WTC11 (cell line): Measurements from ENCODE around the gene PSMA7. TPM values are rescaled to one million over a fixed set of nuclear protein-coding genes. Genes with fewer than 3 reads are reported as not detected.

ENCODE experiments used
- ATAC-seq: fragments of 200-7000 bp; cut with Tn5 transposase; 2 replicates; pipeline ENCODE4 v1.10.0; 2021; ENCODE audit warnings: mild to moderate bottlenecking, moderate library complexity
- CTCF ChIA-PET: fragments of 300-600 bp; sonication (Branson Sonifier 250); formaldehyde crosslinking; loops from one replicate; lab custom pipeline; 2021; ENCODE audit warnings: antibody characterized with exemption; lab: Charles Lee
- POLR2A ChIA-PET: fragments of 350-600 bp; sonication (Branson Sonifier 250); formaldehyde crosslinking; loops from one replicate; lab custom pipeline; 2021; ENCODE audit warnings: antibody characterized with exemption; lab: Charles Lee
- DNase-seq: peaks from one replicate; pipeline ENCODE4 v3.0.0; 2021; ENCODE audit warnings: low spot score
- H3K27ac Mint-ChIP-seq: 2 replicates; pipeline ENCODE4 v1.8.0; 2021; ENCODE audit warnings: mixed read lengths
- H3K27me3 Mint-ChIP-seq: 2 replicates; pipeline ENCODE4 v1.8.0; 2021; ENCODE audit warnings: low read depth, mild to moderate bottlenecking, moderate library complexity, mixed read lengths
- H3K36me3 Mint-ChIP-seq: 2 replicates; pipeline ENCODE4 v1.8.0; 2021; ENCODE audit warnings: mixed read lengths
- H3K4me1 Mint-ChIP-seq: 2 replicates; pipeline ENCODE4 v1.8.0; 2022; ENCODE audit warnings: mixed read lengths
- H3K4me3 Mint-ChIP-seq: 2 replicates; pipeline ENCODE4 v1.8.0; 2021; ENCODE audit warnings: mild to moderate bottlenecking, moderate library complexity, mixed read lengths
- H3K9me3 Mint-ChIP-seq: 2 replicates; pipeline ENCODE4 v1.8.0; 2021; ENCODE audit warnings: mixed read lengths
- CBFB ChIP-seq: sonication (generic); formaldehyde crosslinking; IDR thresholded peaks from 2 replicates; pipeline ENCODE4 v1.8.1; 2022; ENCODE audit warnings: mild to moderate bottlenecking, low read depth, missing genetic modification reagents
- ETV6 ChIP-seq: sonication (generic); formaldehyde crosslinking; IDR thresholded peaks from 2 replicates; pipeline ENCODE4 v1.8.1; 2022; ENCODE audit warnings: mild to moderate bottlenecking, missing genetic modification reagents
- FOXP1 ChIP-seq: sonication (generic); formaldehyde crosslinking; IDR thresholded peaks from 2 replicates; pipeline ENCODE4 v1.8.0; 2022; ENCODE audit warnings: missing genetic modification reagents, mild to moderate bottlenecking, moderate library complexity, borderline replicate concordance
- GTF2I ChIP-seq: fragments of 250-450 bp; sonication (Bioruptor Pico); conservative IDR thresholded peaks from 2 replicates; pipeline ENCODE4 v1.4.0; 2021; ENCODE audit warnings: mild to moderate bottlenecking
- IRF2 ChIP-seq: sonication (generic); formaldehyde crosslinking; IDR thresholded peaks from 2 replicates; pipeline ENCODE4 v1.8.0; 2022; ENCODE audit warnings: low read depth, missing genetic modification reagents, borderline replicate concordance
- KAT7 ChIP-seq: sonication (generic); formaldehyde crosslinking; IDR thresholded peaks from 2 replicates; pipeline ENCODE4 v1.8.1; 2023; ENCODE audit warnings: missing genetic modification reagents, mild to moderate bottlenecking, borderline replicate concordance
- MYBL2 ChIP-seq: sonication (generic); formaldehyde crosslinking; IDR thresholded peaks from 2 replicates; pipeline ENCODE4 v1.8.1; 2023; ENCODE audit warnings: mild to moderate bottlenecking, moderate library complexity, missing genetic modification reagents
- NFYB ChIP-seq: sonication (generic); formaldehyde crosslinking; conservative IDR thresholded peaks from 2 replicates; pipeline ENCODE4 v1.8.0; 2022; ENCODE audit warnings: low read depth, missing genetic modification reagents
- PRRX2 ChIP-seq: fragments of 250-450 bp; sonication (Bioruptor Pico); IDR thresholded peaks from 2 replicates; pipeline ENCODE4 v1.8.0; 2021; ENCODE audit warnings: mild to moderate bottlenecking
- RELA ChIP-seq: sonication (generic); formaldehyde crosslinking; IDR thresholded peaks from 2 replicates; pipeline ENCODE4 v1.8.1; 2022; ENCODE audit warnings: missing genetic modification reagents, mild to moderate bottlenecking, borderline replicate concordance
- SOX15 ChIP-seq: fragments of 250-450 bp; sonication (Bioruptor Pico); IDR thresholded peaks from 2 replicates; pipeline ENCODE4 v1.9.0; 2021; ENCODE audit warnings: mild to moderate bottlenecking
- SP1 ChIP-seq: sonication (generic); formaldehyde crosslinking; conservative IDR thresholded peaks from 2 replicates; pipeline ENCODE4 v1.8.1; 2022; ENCODE audit warnings: missing genetic modification reagents
- ZBTB21 ChIP-seq: sonication (generic); formaldehyde crosslinking; IDR thresholded peaks from 2 replicates; pipeline ENCODE4 v1.8.1; 2023; ENCODE audit warnings: mild to moderate bottlenecking, missing genetic modification reagents, borderline replicate concordance
- ZNF396 ChIP-seq: fragments of 250-450 bp; sonication (Bioruptor Pico); IDR thresholded peaks from 2 replicates; pipeline ENCODE4 v1.8.0; 2021; ENCODE audit warnings: mild to moderate bottlenecking, moderate library complexity, borderline replicate concordance
- ZNF416 ChIP-seq: fragments of 250-450 bp; sonication (Bioruptor Pico); IDR thresholded peaks from 2 replicates; pipeline ENCODE4 v1.9.0; 2021; ENCODE audit warnings: mild to moderate bottlenecking, inconsistent platforms
- total RNA-seq: library from RNA; stranded (reverse); gene quantifications from 3 replicates; pipeline ENCODE4 v1.2.3, GENCODE V29; 2021
- TF ChIP-seq, protein P1 (sequence below): sonication (generic); formaldehyde crosslinking; IDR thresholded peaks from 2 replicates; pipeline ENCODE4 v1.8.1; 2023; ENCODE audit warnings: mild to moderate bottlenecking, missing genetic modification reagents
- TF ChIP-seq, protein P2 (sequence below): sonication (generic); formaldehyde crosslinking; IDR thresholded peaks from 2 replicates; pipeline ENCODE4 v1.8.1; 2023; ENCODE audit warnings: mild to moderate bottlenecking, missing genetic modification reagents, moderate library complexity
- TF ChIP-seq, protein P3 (sequence below): sonication (generic); formaldehyde crosslinking; IDR thresholded peaks from 2 replicates; pipeline ENCODE4 v1.8.1; 2022; ENCODE audit warnings: mild to moderate bottlenecking, missing genetic modification reagents, moderate library complexity, borderline replicate concordance
- TF ChIP-seq, protein P4 (sequence below): sonication (generic); formaldehyde crosslinking; IDR thresholded peaks from 2 replicates; pipeline ENCODE4 v1.8.0; 2022; ENCODE audit warnings: mild to moderate bottlenecking, missing genetic modification reagents
- TF ChIP-seq, protein P5 (sequence below): sonication (generic); formaldehyde crosslinking; conservative IDR thresholded peaks from 2 replicates; pipeline ENCODE4 v1.8.1; 2022; ENCODE audit warnings: mild to moderate bottlenecking, missing genetic modification reagents
- TF ChIP-seq, protein P6 (sequence below): fragments of 200-600 bp; IDR thresholded peaks from 2 replicates; pipeline ENCODE4 v1.8.0; 2022; ENCODE audit warnings: antibody characterized with exemption

The PSMA7 gene
- total RNA-seq, 1 experiment from 2014 or later: 364 TPM

DNA sequence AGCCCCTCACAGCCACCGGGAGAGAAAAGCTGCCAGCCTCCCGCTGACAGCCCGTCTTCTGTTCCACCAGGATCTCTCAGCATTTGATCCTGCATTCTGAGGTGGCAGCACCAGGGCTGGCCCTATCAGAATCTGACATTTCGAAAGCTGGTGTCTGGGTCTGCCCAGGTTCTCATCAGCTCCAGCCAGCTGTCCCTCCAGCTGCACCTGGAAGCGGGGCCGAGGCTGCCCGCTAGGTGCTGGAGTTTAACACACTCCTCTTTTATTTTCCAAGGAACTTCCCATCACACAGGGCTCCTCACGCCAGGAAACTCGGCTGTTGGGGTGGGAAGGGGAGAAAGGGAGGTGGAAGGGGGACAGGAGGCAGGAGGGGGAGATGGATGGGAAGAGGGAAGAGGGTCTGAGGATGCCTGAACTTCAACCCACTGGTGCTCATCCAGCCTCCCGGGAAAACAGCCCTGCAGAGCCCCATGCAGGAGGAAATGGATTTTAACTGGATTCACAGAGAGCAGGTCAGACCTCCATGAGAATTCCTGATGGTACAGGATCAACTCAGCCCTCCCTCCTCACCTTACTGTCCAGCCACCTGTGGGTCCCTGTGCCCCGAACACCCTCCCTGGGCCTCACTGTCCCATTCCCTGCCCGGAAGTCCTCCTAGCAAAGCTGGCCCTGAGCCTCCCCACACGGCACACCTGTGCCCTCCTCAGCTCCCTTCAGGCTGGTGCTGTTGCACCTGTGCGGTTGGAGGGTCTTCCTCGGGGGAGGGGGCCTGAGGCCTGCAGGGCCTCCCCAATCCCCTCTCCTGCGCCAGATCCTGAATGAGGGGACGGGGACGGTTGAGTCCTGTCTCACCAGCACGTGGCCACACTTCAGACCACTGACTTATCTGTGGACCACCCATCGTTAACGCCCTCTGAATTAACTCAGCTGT lies 24.8 kb downstream of the PSMA7 start:
- Mint-ChIP-seq H3K4me3 (no peak overlapping the region), H3K27ac (no peak overlapping the region), H3K9me3 (no peaks in the 10 kb centered on the region), H3K4me1 (peaks cover 26% of the 10 kb centered on the region), H3K36me3 (no peaks in the 10 kb centered on the region; the same call in 1 of the 2 replicates), H3K27me3 (no peaks in the 10 kb centered on the region)
- TF ChIP-seq, protein P1, sequence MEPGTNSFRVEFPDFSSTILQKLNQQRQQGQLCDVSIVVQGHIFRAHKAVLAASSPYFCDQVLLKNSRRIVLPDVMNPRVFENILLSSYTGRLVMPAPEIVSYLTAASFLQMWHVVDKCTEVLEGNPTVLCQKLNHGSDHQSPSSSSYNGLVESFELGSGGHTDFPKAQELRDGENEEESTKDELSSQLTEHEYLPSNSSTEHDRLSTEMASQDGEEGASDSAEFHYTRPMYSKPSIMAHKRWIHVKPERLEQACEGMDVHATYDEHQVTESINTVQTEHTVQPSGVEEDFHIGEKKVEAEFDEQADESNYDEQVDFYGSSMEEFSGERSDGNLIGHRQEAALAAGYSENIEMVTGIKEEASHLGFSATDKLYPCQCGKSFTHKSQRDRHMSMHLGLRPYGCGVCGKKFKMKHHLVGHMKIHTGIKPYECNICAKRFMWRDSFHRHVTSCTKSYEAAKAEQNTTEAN: no peak
- TF ChIP-seq, protein P2, sequence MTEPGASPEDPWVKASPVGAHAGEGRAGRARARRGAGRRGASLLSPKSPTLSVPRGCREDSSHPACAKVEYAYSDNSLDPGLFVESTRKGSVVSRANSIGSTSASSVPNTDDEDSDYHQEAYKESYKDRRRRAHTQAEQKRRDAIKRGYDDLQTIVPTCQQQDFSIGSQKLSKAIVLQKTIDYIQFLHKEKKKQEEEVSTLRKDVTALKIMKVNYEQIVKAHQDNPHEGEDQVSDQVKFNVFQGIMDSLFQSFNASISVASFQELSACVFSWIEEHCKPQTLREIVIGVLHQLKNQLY (CRISPR knock-in tag): no peak
- TF ChIP-seq GTF2I: no peak
- TF ChIP-seq CBFB (CRISPR knock-in tag): no peak
- TF ChIP-seq ZNF416 (CRISPR knock-in tag): no peak
- TF ChIP-seq ZBTB21: no peak
- TF ChIP-seq NFYB: no peak
- TF ChIP-seq FOXP1: no peak
- no peak for TF ChIP-seq RELA (CRISPR knock-in tag)
- TF ChIP-seq, protein P3, sequence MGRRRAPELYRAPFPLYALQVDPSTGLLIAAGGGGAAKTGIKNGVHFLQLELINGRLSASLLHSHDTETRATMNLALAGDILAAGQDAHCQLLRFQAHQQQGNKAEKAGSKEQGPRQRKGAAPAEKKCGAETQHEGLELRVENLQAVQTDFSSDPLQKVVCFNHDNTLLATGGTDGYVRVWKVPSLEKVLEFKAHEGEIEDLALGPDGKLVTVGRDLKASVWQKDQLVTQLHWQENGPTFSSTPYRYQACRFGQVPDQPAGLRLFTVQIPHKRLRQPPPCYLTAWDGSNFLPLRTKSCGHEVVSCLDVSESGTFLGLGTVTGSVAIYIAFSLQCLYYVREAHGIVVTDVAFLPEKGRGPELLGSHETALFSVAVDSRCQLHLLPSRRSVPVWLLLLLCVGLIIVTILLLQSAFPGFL (CRISPR knock-in tag): no peak
- no peak for TF ChIP-seq SP1 (CRISPR knock-in tag)
- TF ChIP-seq ETV6 (CRISPR knock-in tag): no peak
- no peak for TF ChIP-seq PRRX2 (CRISPR knock-in tag)
- TF ChIP-seq MYBL2 (CRISPR knock-in tag): no peak
- no peak for TF ChIP-seq IRF2 (CRISPR knock-in tag)
- TF ChIP-seq, protein P4, sequence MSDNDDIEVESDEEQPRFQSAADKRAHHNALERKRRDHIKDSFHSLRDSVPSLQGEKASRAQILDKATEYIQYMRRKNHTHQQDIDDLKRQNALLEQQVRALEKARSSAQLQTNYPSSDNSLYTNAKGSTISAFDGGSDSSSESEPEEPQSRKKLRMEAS (CRISPR knock-in tag): no peak
- POLR2A ChIA-PET: interaction anchor here (0.6 to 0.7 kb wide), 2 partner anchors 15 to 402 kb away, joined by 3 to 4 read pairs; no protein-coding TSS in a partner anchor
- DNase-seq (no peak), ATAC-seq (no peak)
- CTCF ChIA-PET: interaction anchor here (1.1 kb wide), 1 partner anchor 107 kb away, joined by 3 read pairs; no protein-coding TSS in a partner anchor

DNA sequence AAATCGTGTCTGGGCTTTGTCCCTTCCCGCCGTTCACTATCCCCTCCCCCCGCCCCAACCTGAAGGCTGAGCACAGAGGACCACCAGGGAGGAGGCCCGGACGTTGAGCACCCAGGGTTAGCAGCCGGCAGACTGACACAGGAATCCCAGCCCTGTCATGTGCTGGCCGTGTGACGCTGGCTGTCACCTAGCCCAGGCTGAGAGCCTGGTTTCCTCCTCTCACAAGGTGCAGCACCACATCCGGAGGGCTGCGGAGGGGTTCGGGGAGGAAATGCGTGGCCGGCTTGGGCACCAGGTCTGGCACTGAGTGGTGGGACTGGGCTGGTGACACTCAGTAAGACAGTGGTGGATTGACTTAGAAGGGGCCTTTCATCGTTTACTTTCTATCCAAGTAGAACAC lies 25.5 kb downstream of the PSMA7 start:
- Mint-ChIP-seq H3K36me3 (no peaks in the 10 kb centered on the region), H3K9me3 (no peaks in the 10 kb centered on the region), H3K27me3 (no peaks in the 10 kb centered on the region; the same call in 1 of the 2 replicates), H3K4me3 (no peak overlapping the region), H3K4me1 (peaks cover 25% of the 10 kb centered on the region), H3K27ac (no peak overlapping the region)
- ChIA-PET POLR2A (interaction anchor here (0.6 to 0.7 kb wide), 2 partner anchors 15 to 403 kb away, joined by 3 to 4 read pairs; no protein-coding TSS in a partner anchor), CTCF (interaction anchor here (1.1 kb wide), 1 partner anchor 106 kb away, joined by 3 read pairs; no protein-coding TSS in a partner anchor)
- no peak for ATAC-seq
- no peak for TF ChIP-seq SOX15 (CRISPR knock-in tag)
- TF ChIP-seq, protein P5, sequence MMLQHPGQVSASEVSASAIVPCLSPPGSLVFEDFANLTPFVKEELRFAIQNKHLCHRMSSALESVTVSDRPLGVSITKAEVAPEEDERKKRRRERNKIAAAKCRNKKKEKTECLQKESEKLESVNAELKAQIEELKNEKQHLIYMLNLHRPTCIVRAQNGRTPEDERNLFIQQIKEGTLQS (CRISPR knock-in tag): no peak
- no peak for TF ChIP-seq KAT7 (CRISPR knock-in tag)
- TF ChIP-seq, protein P6, sequence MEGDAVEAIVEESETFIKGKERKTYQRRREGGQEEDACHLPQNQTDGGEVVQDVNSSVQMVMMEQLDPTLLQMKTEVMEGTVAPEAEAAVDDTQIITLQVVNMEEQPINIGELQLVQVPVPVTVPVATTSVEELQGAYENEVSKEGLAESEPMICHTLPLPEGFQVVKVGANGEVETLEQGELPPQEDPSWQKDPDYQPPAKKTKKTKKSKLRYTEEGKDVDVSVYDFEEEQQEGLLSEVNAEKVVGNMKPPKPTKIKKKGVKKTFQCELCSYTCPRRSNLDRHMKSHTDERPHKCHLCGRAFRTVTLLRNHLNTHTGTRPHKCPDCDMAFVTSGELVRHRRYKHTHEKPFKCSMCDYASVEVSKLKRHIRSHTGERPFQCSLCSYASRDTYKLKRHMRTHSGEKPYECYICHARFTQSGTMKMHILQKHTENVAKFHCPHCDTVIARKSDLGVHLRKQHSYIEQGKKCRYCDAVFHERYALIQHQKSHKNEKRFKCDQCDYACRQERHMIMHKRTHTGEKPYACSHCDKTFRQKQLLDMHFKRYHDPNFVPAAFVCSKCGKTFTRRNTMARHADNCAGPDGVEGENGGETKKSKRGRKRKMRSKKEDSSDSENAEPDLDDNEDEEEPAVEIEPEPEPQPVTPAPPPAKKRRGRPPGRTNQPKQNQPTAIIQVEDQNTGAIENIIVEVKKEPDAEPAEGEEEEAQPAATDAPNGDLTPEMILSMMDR: no peak
- TF ChIP-seq ZNF396 (CRISPR knock-in tag): no peak
- TF ChIP-seq, all 79 proteins: peak for 0
- no peak for DNase-seq
